GM23248 (cell line): ENCODE measurements around the gene ADAMTS15.

ENCODE experiments used
- EZH2 ChIP-seq: fragments of 200-600 bp; sonication (generic); IDR thresholded peaks from 2 replicates; pipeline ENCODE4 v1.6.1; 2018; ENCODE audit warnings: antibody characterized with exemption, mild to moderate bottlenecking; ENCODE audit not compliant: insufficient read depth, poor library complexity, severe bottlenecking
- EZH2phosphoT487 ChIP-seq: fragments of 200-600 bp; sonication (generic); IDR thresholded peaks from 2 replicates; pipeline ENCODE4 v1.6.1; 2018; ENCODE audit warnings: antibody characterized with exemption, moderate library complexity, mild to moderate bottlenecking, low read depth; ENCODE audit not compliant: insufficient read depth

DNA sequence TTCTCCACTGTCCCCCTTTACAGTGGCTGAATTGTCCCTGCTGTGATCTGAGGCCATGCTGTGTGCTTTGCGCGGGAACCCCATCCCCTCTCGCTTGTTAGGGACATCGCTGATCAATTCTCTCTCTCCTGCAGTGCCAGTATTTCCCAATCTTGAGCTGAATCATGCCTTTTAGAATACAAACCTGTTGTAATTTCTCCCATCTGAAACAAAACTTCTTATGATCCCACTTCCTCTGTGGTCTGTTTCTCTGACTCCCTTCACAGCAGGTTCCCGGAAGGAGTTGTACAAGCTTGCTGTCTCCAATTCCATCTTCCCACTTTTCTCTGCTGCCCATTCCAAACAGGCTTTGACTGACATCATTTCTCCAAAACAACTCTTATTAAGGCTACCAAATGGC lies 16.8 kb downstream of the ADAMTS15 start:
- TF ChIP-seq EZH2 (no peak), EZH2phosphoT487 (no peak)
